Kidney epithelial cell (primary cell): ENCODE data around the gene BCAN. TPM values are rescaled to one million over a fixed set of nuclear protein-coding genes. Genes with fewer than 3 reads are reported as not detected.

ENCODE experiments used
- DNase-seq: peaks from one replicate; pipeline ENCODE4 v3.0.0-alpha.2; 2010; ENCODE audit warnings: low read depth
- H3K27me3 ChIP-seq: 2 replicates; pipeline ENCODE4 v1.6.0; 2011; ENCODE audit warnings: low read length; ENCODE audit not compliant: control insufficient read depth, insufficient read depth
- H3K36me3 ChIP-seq: 2 replicates; pipeline ENCODE4 v1.5.1; 2011; ENCODE audit warnings: low read length; ENCODE audit not compliant: control insufficient read depth, insufficient read depth
- H3K4me3 ChIP-seq: 2 replicates; pipeline ENCODE4 v1.5.1; 2011; ENCODE audit warnings: low read depth, mild to moderate bottlenecking, control low read depth, low read length
- CTCF ChIP-seq: IDR thresholded peaks from 2 replicates; pipeline ENCODE4 v1.5.1; 2011; ENCODE audit warnings: mild to moderate bottlenecking, moderate library complexity, low read length, control low read depth, inconsistent platforms; ENCODE audit not compliant: insufficient read depth, poor library complexity, severe bottlenecking
- total RNA-seq: library from RNA; depleted of rRNA; stranded (reverse); fragments of >200 nt; gene quantifications from 2 replicates; pipeline ENCODE4 v1.2.3, GENCODE V29; 2015

The BCAN gene, protein sequence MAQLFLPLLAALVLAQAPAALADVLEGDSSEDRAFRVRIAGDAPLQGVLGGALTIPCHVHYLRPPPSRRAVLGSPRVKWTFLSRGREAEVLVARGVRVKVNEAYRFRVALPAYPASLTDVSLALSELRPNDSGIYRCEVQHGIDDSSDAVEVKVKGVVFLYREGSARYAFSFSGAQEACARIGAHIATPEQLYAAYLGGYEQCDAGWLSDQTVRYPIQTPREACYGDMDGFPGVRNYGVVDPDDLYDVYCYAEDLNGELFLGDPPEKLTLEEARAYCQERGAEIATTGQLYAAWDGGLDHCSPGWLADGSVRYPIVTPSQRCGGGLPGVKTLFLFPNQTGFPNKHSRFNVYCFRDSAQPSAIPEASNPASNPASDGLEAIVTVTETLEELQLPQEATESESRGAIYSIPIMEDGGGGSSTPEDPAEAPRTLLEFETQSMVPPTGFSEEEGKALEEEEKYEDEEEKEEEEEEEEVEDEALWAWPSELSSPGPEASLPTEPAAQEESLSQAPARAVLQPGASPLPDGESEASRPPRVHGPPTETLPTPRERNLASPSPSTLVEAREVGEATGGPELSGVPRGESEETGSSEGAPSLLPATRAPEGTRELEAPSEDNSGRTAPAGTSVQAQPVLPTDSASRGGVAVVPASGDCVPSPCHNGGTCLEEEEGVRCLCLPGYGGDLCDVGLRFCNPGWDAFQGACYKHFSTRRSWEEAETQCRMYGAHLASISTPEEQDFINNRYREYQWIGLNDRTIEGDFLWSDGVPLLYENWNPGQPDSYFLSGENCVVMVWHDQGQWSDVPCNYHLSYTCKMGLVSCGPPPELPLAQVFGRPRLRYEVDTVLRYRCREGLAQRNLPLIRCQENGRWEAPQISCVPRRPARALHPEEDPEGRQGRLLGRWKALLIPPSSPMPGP
- total RNA-seq = 0.14 and 0.17 TPM in 2 replicates

GRCh38 chr1:156641761-156642264 lies at the start of gene BCAN:
Gene BCAN (plus strand): TSS chr1:156642117. CDS start chr1:156646055, 3,938 bp downstream.
- Histone ChIP-seq H3K4me3 (no peak within 1 kb of the TSS), H3K27me3 (peaks cover 84% of the 10 kb centered on the region), H3K36me3 (no peaks in the 10 kb centered on the region)
- TF ChIP-seq CTCF = no peak
- DNase-seq = no peak

DNA sequence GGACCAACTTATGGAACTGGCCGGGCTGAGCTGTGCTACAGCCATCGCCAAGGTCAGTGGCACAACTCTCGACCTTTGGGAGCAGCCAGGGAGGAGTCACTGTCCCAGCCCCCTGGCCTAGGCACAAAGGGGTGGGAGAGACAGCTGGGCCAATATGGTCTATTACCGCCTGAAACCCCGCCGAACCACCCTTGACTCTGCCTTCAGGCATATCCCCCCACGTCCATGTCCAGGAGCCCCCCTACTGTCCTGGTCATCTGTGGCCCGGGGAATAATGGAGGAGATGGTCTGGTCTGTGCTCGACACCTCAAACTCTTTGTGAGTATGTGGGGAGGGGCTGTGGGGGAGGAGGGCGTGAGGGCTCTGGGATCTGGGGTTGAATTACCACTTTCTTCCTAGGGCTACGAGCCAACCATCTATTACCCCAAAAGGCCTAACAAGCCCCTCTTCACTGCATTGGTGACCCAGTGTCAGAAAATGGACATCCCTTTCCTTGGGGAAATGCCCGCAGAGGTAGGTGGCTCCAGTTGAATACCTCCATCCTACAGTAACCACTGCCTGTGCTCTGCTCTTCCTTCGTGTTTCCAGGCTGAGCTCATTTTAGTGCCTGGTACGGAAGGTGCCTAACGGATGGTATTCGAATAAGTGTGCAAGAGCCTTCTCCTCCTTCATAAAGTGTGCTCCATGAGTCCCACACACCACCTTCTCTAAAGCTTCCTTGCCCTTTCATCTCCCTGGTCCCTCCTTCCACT lies 49.6 kb upstream of the BCAN start:
- DNase-seq = no peak
- H3K4me3 ChIP-seq = peak overlapping the region; percentile 74
- H3K36me3 ChIP-seq = peaks cover 4% of the 10 kb centered on the region
- H3K27me3 ChIP-seq = no peaks in the 10 kb centered on the region
- TF ChIP-seq CTCF = no peak

DNA sequence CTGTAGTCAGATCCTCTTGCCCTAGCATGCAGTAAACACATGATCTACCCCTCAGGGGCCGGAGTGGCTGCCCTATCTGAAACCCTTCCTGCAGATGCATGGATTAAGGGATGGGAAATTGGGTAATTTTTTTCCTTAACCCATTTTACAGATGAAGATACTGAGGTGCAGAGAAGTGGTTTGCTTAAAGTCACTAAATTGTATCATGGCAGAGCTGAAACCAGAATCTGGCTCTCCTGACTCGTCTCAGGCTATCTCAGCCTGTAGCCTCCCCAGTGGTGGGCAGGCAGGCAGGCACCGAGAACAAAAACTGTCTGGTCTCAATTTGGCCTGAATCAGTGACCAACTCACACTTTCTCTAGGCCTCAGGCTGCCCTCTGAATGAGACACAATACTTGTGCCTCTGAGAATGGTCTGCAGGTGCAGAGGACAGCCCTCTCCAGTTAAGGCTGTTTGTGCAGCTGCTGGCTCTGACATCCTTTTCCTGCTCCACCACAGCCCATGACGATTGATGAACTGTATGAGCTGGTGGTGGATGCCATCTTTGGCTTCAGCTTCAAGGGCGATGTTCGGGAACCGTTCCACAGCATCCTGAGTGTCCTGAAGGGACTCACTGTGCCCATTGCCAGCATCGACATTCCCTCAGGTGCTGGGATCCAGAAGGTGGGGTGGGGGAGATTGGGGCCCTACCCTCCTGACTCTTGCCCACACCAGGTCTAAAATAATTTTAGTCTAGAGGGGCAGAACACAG lies 48.8 kb upstream of the BCAN start:
- no peak for DNase-seq
- H3K27me3 ChIP-seq = no peaks in the 10 kb centered on the region
- no peak overlapping the region for H3K4me3 ChIP-seq
- TF ChIP-seq CTCF = no peak
- peaks cover 5% of the 10 kb centered on the region for H3K36me3 ChIP-seq

GRCh38 chr1:156593661-156593989 lies 48.3 kb upstream of the BCAN start:
- no peak for DNase-seq
- Histone ChIP-seq H3K4me3 (no peak overlapping the region), H3K36me3 (peaks cover 6% of the 10 kb centered on the region), H3K27me3 (no peaks in the 10 kb centered on the region)
- TF ChIP-seq CTCF = no peak

- Histone ChIP-seq H3K36me3 (peaks cover 6% of the 10 kb centered on the region), H3K4me3 (no peak overlapping the region), H3K27me3 (no peaks in the 10 kb centered on the region)
- DNase-seq = no peak
- no peak for TF ChIP-seq CTCF
These were observed 47.7 kb upstream of the BCAN start for GRCh38 chr1:156594190-156594589.
